ENCODE results near the gene PTPN9. TPM values are rescaled to one million over a fixed set of nuclear protein-coding genes. Genes with fewer than 3 reads are reported as not detected.
"Not testable (repeated sequence)": the region's sequence is repeated elsewhere in the genome, so short reads cannot be mapped to it uniquely, and the experiment has no call there.

Gene PTPN9
- polyA plus RNA-seq, 1 donor (not counting 4 experiments of a cell fraction or from before 2014, with no cell fraction given) = 34.7 TPM

GRCh38 chr15:75584121-75584520 lies 5.0 kb upstream of the PTPN9 start:
- DNase-seq (ENCODE audit: low read depth, low spot score) (no peak), FAIRE-seq (no peak)
- H3K9ac ChIP-seq (ENCODE audit: control insufficient read depth, extremely low read depth, insufficient read depth, low read length) = no peak overlapping the region
- dilution Hi-C loops (cut with MboI; ENCODE audit: extremely low pct_ligation_motif_present, low sequenced_read_pairs) = no loop called here
- H3K9me1 ChIP-seq (ENCODE audit: control insufficient read depth, extremely low read depth, insufficient read depth, low read length) = no peaks in the 10 kb centered on the region
- H3K27me3 ChIP-seq (ENCODE audit: control insufficient read depth, extremely low read depth, insufficient read depth, low read length) = no peaks in the 10 kb centered on the region
- H3K27ac ChIP-seq (ENCODE audit: control insufficient read depth, insufficient read depth, low read length) = no peak overlapping the region
- H3K4me1 ChIP-seq (ENCODE audit: control insufficient read depth, extremely low read depth, insufficient read depth, low read length) = peaks cover 3% of the 10 kb centered on the region
- no peak overlapping the region for H3K4me2 ChIP-seq (ENCODE audit: control insufficient read depth, extremely low read depth, insufficient read depth, low read depth, low read length)
- H3K9me3 ChIP-seq (ENCODE audit: control insufficient read depth, low read depth, low read length) = no peaks in the 10 kb centered on the region
- no peak overlapping the region for H2AFZ ChIP-seq (ENCODE audit: control insufficient read depth, low read length)
- H3K4me3 ChIP-seq (ENCODE audit: control insufficient read depth in 2 of 3, extremely low read depth in 1 of 3, insufficient read depth in 2 of 3, low read depth in 1 of 3, low read length in 3 of 3) = no peak overlapping the region
- H3K36me3 ChIP-seq (ENCODE audit: control insufficient read depth in 2 of 2, extremely low read depth in 1 of 2, insufficient read depth in 2 of 2, low read length in 2 of 2) = no peaks in the 10 kb centered on the region
- TF ChIP-seq EZH2 (IDR thresholded peaks at IDR 0.05; ENCODE audit: low read length) = no peak
- peaks cover under 1% of the 10 kb centered on the region for H3K79me2 ChIP-seq (ENCODE audit: control insufficient read depth, insufficient read depth, low read length)
- H4K20me1 ChIP-seq (ENCODE audit: control insufficient read depth, extremely low read depth, insufficient read depth, low read length) = no peaks in the 10 kb centered on the region

- H4K20me1 ChIP-seq (ENCODE audit: control insufficient read depth, extremely low read depth, insufficient read depth, low read length) = no peaks in the 10 kb centered on the region
- H3K36me3 ChIP-seq (ENCODE audit: control insufficient read depth in 2 of 2, extremely low read depth in 1 of 2, insufficient read depth in 2 of 2, low read length in 2 of 2) = no peaks in the 10 kb centered on the region
- H3K27ac ChIP-seq (ENCODE audit: control insufficient read depth, insufficient read depth, low read length) = no peak overlapping the region
- DNase-seq (ENCODE audit: low read depth, low spot score) = no peak
- dilution Hi-C loops (cut with MboI; ENCODE audit: extremely low pct_ligation_motif_present, low sequenced_read_pairs) = no loop called here
- no peak for TF ChIP-seq CTCF (optimal IDR thresholded peaks at IDR 0.05 in 1 of 3, IDR thresholded peaks at IDR 0.05 in 1 of 3, conservative IDR thresholded peaks at IDR 0.05 in 1 of 3; ENCODE audit: extremely low read depth in 1 of 3, insufficient read depth in 2 of 3, low read length in 3 of 3)
- TF ChIP-seq EZH2 (IDR thresholded peaks at IDR 0.05; ENCODE audit: low read length) = no peak
- H3K4me1 ChIP-seq (ENCODE audit: control insufficient read depth, extremely low read depth, insufficient read depth, low read length) = peaks cover 3% of the 10 kb centered on the region
- H3K9me1 ChIP-seq (ENCODE audit: control insufficient read depth, extremely low read depth, insufficient read depth, low read length) = no peaks in the 10 kb centered on the region
- peaks cover 4% of the 10 kb centered on the region for H3K79me2 ChIP-seq (ENCODE audit: control insufficient read depth, insufficient read depth, low read length)
- no peak overlapping the region for H3K4me3 ChIP-seq (ENCODE audit: control insufficient read depth in 2 of 3, extremely low read depth in 1 of 3, insufficient read depth in 2 of 3, low read depth in 1 of 3, low read length in 3 of 3)
- no peaks in the 10 kb centered on the region for H3K9me3 ChIP-seq (ENCODE audit: control insufficient read depth, low read depth, low read length)
- no peak overlapping the region for H2AFZ ChIP-seq (ENCODE audit: control insufficient read depth, low read length)
- no peak overlapping the region for H3K9ac ChIP-seq (ENCODE audit: control insufficient read depth, extremely low read depth, insufficient read depth, low read length)
- H3K4me2 ChIP-seq (ENCODE audit: control insufficient read depth, extremely low read depth, insufficient read depth, low read depth, low read length) = no peak overlapping the region
- no peak for FAIRE-seq
- no peaks in the 10 kb centered on the region for H3K27me3 ChIP-seq (ENCODE audit: control insufficient read depth, extremely low read depth, insufficient read depth, low read length)
Measured at GRCh38 chr15:75583701-75584100, 4.6 kb upstream of the PTPN9 start.

- not testable (repeated sequence) for H3K9me1 ChIP-seq (ENCODE audit: control insufficient read depth, extremely low read depth, insufficient read depth, low read length)
Measured at GRCh38 chr15:75582943-75583342, 3.8 kb upstream of the PTPN9 start.

More at GRCh38 chr15:75582943-75583342, 3.8 kb upstream of the PTPN9 start:
- H3K9me3 ChIP-seq (ENCODE audit: control insufficient read depth, low read depth, low read length); H3K27me3 ChIP-seq (ENCODE audit: control insufficient read depth, extremely low read depth, insufficient read depth, low read length); H3K4me1 ChIP-seq (ENCODE audit: control insufficient read depth, extremely low read depth, insufficient read depth, low read length); FAIRE-seq; H2AFZ ChIP-seq (ENCODE audit: control insufficient read depth, low read length); H3K27ac ChIP-seq (ENCODE audit: control insufficient read depth, insufficient read depth, low read length); dilution Hi-C loops (cut with MboI; ENCODE audit: extremely low pct_ligation_motif_present, low sequenced_read_pairs); H4K20me1 ChIP-seq (ENCODE audit: control insufficient read depth, extremely low read depth, insufficient read depth, low read length); H3K36me3 ChIP-seq (ENCODE audit: control insufficient read depth in 2 of 2, extremely low read depth in 1 of 2, insufficient read depth in 2 of 2, low read length in 2 of 2); DNase-seq (ENCODE audit: low read depth, low spot score); H3K4me3 ChIP-seq (ENCODE audit: control insufficient read depth in 2 of 3, extremely low read depth in 1 of 3, insufficient read depth in 2 of 3, low read depth in 1 of 3, low read length in 3 of 3); H3K4me2 ChIP-seq (ENCODE audit: control insufficient read depth, extremely low read depth, insufficient read depth, low read depth, low read length); H3K9ac ChIP-seq (ENCODE audit: control insufficient read depth, extremely low read depth, insufficient read depth, low read length): not testable (repeated sequence)
- peaks cover 11% of the 10 kb centered on the region for H3K79me2 ChIP-seq (ENCODE audit: control insufficient read depth, insufficient read depth, low read length)

Data from keratinocyte (primary cell).